AG09319 (cell line): ENCODE measurements around the gene TEKT1.
"Not testable (repeated sequence)": the region's sequence is repeated elsewhere in the genome, so short reads cannot be mapped to it uniquely, and the experiment has no call there.

Source experiments
- DNase-seq: peaks from one replicate; pipeline ENCODE4 v3.0.0-alpha.2; 2010; ENCODE audit warnings: low read depth; ENCODE audit errors: extremely low read depth
- CTCF ChIP-seq: IDR thresholded peaks from 2 replicates; pipeline ENCODE4 v1.5.1; 2011; ENCODE audit warnings: low read depth, mild to moderate bottlenecking, inconsistent platforms, low read length, moderate library complexity

TEKT1 gene

DNA sequence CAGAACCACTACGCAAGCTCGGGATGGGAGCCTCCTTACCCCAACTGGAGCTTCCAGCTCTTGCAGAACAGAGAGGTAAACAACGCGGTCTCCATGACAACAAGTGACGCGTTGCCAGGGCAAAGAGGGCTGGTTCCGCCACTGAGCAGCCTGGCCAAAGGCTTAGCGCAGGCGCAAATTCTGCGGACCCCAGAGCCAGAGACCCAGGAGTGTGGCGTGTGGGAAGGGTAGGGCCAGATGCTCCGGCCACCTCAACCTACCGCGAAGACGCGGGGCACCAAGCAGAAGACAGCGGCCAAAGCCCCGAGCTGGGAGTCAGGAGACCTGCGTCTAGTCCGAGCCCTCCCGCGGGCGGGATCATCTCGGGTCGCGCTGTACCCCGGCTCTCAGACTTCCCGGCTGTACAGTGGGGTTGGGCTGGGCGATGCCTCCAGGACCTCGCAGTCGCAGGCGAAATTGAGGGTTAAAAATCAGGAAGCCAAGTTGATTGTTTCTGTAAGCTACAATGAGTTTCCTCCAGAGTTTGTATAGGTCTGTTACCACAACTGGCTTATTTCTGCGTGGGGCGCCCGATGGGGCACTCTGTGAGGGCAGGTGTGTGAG, at the start of gene TEKT1:
Gene TEKT1 (minus strand): TSS at position 69 of the 603 bp plus-strand sequence. CDS start 1,353 bp downstream, outside the sequence.
- no peak for TF ChIP-seq CTCF
- DNase-seq, result peak; percentile 5

DNA sequence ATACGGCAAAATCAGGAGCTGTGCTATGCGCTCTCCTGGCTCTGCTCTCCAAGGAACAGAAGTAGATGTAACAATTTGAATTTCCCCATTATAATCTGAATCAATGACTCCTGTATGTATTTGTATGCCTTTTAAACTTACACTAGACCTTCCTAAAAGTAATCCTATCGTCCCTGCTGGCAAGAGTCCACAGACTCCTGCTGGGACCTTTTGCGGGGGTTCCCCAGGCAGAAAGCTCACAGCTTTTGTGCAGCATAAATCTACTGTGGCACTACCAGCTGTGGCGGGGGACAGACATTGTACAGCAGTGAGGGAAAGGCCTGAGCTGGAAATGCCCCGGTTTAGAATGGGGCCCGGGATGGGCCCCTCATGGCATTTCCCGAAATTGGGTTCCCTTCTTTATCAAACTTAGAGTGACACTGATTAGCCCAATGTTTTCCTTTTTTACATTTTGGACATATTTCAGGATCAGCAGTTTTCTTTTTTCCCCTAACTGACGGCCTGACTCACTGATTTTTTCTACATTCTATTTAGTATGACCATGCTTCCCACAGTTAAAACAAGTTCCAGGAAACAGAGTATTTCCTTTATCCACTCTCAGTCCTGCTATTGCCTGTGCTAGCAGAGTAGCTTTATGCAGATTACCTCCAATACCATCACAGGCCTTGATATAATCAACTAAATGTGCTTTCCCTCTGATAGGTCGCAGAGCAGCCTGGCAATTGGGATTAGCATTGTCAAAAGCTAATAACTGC, 47.9 kb upstream of the TEKT1 start:
- DNase-seq, result not testable (repeated sequence)

DNA sequence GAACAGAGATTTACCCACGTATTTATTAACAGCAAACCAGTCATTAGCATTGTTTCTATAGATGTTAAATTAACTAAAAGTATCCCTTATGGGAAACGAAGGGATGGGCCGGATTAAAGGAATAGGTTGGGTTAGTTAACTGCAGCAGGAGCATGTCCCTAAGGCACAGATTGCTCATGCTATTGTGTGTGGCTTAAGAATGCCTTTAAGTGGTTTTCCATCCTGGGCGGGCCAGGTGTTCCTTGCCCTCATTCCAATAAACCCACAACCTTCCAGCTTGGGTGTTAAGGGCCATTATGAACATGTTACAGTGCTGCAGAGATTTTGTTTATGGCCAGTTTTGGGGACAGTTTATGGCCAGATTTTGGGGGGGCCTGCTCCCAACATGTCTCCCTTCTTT, 43.7 kb upstream of the TEKT1 start:
- DNase-seq, result not testable (repeated sequence)

GRCh38 chr17:6872936-6873335, 41.4 kb upstream of the TEKT1 start:
- no peak for DNase-seq
- TF ChIP-seq CTCF, result no peak

DNA sequence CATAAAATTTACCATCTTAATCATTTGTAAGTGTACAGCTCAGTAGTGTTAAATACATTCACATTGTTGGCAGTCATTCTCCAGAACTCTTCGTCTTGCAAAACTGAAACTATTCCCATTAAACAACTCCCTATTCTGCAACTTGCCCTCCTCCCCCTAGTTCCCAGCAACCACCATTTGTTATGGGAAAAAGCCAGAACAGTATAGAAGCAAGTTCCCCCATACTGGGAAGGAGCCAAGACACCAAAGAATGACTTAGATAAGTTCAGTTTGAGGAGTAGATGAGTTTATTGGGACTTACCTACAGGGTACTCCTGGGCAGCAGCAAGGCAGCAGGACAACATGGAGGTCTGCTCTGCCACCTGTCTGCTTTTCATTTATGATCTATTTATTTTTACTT, 39.3 kb upstream of the TEKT1 start:
- DNase-seq, result no peak
- TF ChIP-seq CTCF, result no peak

- no peak for TF ChIP-seq CTCF
- DNase-seq, result no peak
Measured at GRCh38 chr17:6868582-6868981, 37.1 kb upstream of the TEKT1 start.

DNA sequence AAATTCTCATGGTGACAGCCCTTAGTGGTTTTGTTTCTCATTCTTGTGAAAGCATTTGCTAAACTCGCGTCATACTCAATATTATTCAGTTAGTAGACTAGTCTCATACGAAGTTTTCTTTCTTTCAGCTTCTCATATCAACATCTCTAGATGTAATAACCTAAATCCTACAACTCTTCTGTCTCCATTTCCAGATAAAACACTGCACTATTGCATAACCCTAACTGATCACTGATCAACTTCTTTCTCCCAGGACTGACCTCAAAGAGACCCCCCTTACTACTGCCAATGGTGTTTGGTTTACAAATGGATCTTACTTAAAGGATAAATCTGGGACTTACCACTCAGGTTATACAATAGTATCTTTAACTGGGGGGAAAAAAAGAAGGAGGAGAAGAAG, 36.3 kb upstream of the TEKT1 start:
- TF ChIP-seq CTCF, result no peak
- DNase-seq, result no peak

DNA sequence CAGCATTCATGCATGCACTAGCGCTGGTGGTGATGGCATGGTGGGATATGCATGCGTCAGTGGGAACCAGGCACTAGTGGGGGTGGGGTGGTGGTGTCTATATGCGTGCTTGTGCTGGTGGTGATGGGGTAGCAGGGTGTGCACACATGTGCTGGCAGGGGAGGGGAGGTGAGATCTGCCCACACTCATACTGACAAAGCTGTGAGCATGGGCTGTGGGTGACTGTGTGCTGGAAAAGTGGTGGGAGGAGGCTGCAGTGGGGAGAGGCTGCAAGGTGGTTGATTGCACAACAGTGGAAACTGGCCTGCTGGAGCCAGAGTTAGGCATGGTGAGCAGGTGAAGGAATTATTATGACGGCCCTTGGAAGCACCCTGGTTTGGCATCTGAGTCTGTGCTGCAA, 31.3 kb upstream of the TEKT1 start:
- TF ChIP-seq CTCF, result no peak
- no peak for DNase-seq
